B cell (primary cell): Measurements from ENCODE around the gene HSP90B1.

Experiments used
- CTCF ChIP-seq: fragments of 200-600 bp; IDR thresholded peaks from one replicate; pipeline ENCODE4 v1.8.0; 2022; ENCODE audit warnings: antibody characterized with exemption, mild to moderate bottlenecking
- EZH2 ChIP-seq: IDR thresholded peaks from 2 replicates; pipeline ENCODE4 v1.6.1; 2012; ENCODE audit warnings: borderline replicate concordance, low read depth, mild to moderate bottlenecking, moderate library complexity, low read length; ENCODE audit not compliant: insufficient read depth, poor library complexity, severe bottlenecking

- TF ChIP-seq CTCF (peak; percentile 26), EZH2 (no peak)
Measured at GRCh38 chr12:103965590-103966504, 35.6 kb downstream of the HSP90B1 start, which contains the start of gene TDG.
